ENCODE data around the gene MX1.

Gene MX1

GRCh38 chr21:41494242-41494641 is 68.2 kb downstream of the MX1 start:
- no peak for DNase-seq

DNA sequence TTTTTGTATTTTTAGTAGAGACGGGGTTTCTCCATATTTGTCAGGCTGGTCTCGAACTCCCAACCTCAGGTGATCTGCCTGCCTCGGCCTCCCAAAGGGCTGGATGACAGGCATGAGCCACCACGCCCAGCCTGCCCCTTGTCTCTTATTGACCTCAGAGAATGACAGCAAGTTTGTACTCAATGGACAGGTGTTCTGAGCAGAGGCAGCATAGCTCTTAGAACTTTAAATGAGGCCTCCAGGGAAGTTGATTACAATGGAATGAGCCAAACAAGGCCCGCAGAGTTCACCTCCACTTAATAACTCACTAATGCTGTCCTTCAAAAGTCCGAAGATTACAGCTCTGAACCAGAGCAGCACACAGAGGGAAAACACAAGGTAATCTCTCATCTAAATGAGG is 71.0 kb downstream of the MX1 start:
- no peak for DNase-seq

DNA sequence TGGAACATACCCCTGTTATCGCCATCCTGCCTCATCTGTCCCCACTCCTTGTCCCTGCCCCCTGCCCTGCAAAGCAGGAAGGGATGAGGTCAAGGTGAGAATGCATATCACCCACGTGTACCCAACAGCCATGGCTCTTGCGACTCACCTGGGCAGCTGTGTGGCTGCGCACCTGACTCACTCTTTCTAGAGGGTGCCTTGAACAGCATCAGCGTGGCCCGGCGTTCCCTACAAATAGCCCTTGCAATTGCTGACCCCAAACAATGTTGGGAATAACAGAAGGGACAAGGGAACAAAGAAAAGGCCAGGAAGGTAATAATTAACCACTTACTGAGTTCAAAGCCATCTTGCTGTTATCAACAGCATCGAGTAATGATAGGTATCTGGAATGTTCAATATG is 71.7 kb downstream of the MX1 start:
- DNase-seq: no peak

DNA sequence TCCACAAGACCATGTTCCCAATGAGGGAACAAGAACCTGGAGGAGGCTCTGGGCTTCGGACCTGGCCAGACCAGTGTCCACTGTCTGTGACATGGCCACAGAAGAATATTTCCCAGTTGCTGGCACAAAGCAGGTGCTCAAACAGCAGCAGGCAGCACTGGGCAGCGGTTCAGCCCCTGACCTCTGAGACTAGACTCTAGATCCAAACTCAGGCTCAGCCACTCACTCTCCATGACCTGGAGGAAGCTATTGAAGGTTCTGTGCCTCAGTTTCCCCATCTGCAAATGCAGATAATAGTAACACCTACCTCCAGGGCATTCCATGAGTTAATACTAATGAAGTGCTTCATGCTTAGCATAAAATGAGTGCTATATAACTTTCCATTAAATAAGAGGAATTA is 73.9 kb downstream of the MX1 start:
- DNase-seq: no peak

DNA sequence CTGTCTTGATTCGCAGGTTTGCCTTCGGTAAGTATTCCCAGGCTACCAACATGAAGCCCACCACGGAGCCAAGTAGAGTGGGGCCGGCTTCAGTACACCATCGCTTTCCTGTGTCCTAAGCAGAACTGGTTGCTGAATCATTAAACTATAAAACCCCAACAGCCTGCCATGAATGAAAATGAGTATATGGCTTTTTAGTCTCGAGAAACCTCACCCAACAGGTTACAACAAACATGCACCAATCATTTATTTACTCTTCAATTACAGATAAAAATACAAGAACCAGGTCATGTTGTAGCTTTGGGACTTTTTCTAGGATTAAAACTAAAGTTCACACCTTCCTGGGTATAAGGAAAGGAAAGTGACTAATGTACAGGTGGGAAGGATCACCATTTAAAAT is 74.3 kb downstream of the MX1 start:
- DNase-seq: no peak

DNA sequence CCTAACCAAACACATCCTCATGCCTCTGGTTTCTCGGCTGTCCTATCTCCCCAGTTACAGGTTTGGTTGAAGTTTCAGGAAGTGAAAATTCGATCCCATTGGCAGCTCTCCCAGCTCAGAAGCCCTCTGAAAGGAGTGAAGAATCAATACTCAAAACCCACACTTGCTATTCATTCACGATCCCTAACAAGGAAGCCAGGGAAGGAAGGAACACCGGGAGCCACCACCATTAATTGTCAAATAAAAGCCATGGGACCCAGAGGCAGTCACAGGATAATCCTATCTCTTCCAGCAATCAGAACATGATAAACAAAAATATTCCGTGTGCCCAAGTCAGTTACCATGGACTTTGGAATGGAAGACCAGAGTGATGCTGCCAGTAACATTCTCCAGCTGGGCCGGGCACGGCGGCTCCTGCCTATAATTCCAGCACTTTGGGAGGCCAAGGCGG is 74.9 kb downstream of the MX1 start:
- DNase-seq: no peak

GRCh38 chr21:41501919-41502318 is 75.9 kb downstream of the MX1 start:
- DNase-seq: no peak

DNA sequence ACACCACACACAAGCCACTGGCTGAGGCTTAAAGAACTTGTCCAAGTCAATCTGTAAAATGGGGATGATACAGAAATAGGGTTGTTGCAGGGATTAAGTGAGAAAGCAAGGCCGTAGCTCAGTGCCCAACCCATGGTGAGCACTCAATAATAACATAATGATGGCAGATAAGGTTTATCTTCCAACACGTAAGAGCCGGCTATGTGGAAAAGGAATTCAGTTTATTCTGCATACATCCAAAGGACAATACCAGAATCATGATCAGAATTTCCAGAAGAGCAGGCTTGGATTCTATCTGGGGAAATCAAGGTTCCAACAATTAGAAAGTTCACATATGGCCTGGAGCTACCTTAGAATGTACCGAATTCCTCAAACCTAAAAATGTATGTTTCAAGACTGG is 77.3 kb downstream of the MX1 start:
- DNase-seq: no peak

DNA sequence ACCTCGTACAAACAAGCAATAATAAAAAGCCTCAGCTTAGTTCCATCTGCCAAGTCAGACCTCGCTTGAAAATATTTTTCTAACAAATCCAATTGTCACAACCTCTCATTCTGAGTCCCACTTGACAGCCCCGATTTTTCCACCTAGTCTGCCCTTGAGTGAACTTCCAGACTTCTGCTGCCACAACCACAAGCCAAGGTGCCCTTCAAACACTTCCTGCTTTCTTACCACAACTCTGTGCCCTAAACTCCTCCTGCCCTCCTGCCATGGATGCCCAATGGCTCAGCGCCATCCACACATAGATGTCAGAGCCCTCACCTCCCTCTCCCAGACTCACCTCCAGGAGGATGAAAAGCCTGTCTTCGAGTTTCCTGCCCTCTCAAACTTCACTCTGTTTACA is 78.0 kb downstream of the MX1 start:
- no peak for DNase-seq

GRCh38 chr21:41506005-41506594 is 80.1 kb downstream of the MX1 start:
- no peak for DNase-seq

DNA sequence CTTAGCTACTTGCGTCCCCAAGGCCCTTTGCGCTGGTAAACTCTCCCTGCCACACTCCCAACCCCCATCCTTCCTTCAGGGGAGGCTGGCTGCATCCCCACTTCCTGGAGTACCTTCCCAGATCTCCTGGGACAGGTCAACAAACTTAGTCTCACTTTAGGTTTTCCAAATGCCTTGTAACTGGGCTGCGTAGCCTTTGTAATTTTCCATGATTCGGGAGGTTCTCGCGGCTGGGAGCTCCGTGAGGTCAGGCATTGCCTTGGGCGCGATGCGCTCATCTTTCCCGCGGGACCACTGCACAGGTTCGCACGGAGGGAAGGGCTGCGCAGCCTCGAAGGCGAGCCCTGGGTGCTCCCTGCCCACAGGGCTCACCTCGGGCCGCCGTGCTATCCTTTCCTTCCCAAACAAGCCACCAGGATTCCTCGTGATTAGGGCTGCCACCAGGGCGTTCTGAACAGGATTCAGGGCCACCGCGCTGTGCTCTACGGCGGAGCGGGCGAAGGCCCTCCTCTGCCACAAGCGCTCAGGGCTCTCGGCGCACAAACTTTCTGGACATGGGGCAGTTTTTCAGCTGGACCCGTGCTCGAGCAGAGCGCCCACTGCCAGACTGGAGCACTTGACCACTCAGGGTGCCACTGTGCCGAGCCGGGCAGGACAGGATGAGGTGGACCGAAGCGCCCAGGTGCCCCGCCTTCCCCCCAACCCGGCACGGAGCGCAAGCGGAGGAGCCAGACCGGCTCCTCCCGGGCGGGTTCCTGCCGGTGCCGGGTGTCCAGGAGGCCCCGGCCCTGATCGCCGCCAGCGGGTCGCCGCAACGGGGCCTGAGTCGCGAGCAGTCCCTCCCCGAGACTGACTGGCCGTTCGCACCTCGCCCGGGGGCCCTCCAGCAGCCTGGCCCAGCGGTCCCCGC is 80.8 kb downstream of the MX1 start:
- DNase-seq: no peak

GRCh38 chr21:41507521-41508414 is 81.7 kb downstream of the MX1 start, which contains the start of gene TMPRSS2:
TMPRSS2 (minus strand) TSS chr21:41508158; CDS start chr21:41498133, 10,025 bp downstream.
- DNase-seq: no peak

DNA sequence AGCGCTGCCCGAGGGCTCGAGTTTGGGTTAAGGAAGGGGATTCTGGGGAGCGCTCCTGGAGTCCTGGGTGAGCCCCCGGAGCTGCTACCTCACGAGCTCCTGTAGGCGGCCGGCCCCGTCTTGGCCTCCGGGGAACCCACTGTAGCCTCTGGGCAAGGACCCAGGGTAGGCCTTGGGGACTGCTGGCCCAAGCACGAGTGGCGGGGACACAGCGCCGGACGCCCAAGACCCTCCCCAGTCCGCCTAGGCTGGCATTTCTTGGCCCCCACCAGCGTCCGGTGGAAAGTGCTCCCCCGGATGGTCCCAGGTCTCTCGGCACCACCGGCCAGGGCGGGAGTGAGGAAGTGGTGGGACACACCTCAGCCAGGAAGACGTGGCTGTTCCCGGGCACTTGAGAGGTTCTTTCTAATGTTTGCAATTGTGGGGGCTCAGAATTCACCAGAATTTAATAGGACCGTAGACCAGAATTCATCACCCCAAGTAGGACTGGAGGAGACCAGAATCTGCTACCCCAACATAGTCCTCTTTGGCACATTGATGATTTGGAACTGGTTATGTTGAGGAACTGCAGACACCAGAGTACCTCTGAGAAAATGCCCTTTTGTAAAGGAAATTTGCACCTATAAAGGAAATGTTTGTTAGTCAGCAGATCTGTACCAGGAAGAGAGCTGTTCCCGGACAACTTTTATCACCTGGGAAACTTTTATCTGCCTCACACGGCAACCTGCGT is 82.5 kb downstream of the MX1 start:
- no peak for DNase-seq
